NCI-H146 (cell line): ENCODE data around the gene WFS1.

Source experiments
- DNase-seq: peaks from one replicate; lab custom pipeline; 2025; lab: John Stamatoyannopoulos, UW

The WFS1 gene

DNA sequence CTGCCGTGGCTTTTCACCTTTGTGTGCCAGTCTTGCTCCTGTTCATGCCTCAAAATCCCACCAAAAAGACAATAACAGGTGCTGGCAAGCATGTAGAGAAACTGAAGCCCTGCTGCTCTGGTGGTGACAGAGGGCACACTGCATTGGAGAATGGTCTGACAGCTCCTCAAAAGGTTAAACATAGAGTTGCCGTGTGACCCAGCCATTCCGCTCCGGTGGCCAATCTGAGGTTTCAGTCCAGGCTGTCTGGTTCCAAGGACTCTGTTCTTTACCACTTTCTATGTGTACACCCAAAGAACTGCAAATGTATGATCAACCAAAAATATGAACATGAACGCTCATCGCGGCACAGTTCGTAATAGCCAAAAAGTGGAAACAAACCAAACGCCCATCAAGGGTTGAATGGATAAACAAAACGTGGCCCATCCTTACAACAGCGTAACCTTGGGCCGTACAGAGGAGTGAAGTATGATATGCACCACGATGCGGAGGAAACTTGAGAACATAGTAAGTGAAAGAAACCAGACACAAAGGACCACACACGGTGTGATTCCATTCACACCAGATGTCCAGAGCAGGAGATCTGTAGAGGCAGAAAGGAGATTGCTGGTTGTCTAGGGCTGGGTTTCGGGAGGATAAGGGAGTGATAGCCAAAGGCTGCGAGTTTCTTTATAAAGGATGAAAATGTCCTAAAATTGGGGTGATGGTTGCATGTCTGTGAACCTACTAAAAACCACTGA lies 33.6 kb upstream of the WFS1 start:
- no peak for DNase-seq

DNA sequence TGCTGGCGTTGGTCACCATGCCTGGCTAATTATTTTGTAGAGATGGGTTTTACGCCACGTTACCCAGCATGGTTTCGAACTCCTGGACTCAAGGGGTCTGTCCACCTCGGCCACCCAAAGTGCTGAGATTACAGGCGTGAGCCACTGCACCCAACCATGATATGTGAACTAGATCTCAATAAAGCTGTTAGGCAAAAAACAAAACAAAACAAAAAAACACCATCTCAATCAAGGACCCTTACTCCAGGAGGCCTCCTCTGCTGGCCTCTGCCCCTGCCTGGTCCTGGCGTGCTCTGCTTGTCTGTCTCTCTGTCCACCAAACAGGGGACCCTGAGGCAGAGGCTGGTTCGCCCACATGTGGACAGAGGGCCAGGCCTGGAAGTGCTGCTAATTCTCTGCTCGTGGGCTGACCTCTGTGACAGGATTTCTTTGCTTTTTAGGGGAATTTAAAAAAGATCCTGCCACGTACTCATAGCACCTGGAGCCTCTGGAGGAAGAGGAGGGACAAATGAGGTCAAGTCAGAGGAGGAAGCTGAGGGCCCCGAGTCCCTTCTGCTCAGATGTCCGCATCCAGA lies 32.7 kb upstream of the WFS1 start:
- no peak for DNase-seq

DNA sequence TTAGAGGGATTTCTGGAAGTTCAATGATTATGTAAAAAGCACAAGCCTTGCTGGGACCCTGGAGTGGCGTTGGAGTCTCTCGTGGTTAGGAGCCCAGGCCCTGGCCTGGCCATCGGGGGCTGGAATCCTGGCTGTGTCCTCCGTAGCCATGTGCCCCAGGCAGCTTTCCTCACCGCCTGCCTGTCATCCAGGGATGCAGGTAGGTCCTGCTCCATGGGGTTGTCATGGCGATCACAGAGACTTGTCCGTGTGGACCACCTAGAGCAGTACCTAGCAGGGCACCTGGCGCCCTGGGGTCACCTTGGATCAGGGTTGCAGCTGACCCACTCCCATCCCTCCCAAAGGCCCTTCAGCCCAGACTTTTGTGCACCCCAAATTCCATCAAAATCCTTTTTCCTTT lies 30.2 kb upstream of the WFS1 start:
- no peak for DNase-seq

DNA sequence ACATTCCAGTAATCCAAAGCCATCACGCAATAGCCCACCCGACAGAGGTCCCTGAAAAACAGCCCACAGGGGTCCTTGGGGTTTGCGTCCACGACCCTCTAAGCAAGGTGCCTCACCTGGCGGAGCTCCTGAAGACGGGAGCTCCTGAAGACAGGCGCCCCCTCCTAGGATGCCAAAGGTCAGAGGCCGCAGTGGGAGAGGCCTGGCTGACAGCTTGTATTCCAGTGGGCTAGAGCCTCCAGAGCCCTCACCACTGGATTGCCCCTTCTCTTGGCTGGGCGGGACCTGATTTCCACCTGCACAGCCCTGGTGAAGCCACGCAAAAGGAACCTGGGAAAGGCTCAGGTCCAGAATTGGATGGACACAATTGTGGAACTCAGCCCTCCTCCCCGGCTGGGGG lies 29.7 kb upstream of the WFS1 start:
- DNase-seq = no peak

DNA sequence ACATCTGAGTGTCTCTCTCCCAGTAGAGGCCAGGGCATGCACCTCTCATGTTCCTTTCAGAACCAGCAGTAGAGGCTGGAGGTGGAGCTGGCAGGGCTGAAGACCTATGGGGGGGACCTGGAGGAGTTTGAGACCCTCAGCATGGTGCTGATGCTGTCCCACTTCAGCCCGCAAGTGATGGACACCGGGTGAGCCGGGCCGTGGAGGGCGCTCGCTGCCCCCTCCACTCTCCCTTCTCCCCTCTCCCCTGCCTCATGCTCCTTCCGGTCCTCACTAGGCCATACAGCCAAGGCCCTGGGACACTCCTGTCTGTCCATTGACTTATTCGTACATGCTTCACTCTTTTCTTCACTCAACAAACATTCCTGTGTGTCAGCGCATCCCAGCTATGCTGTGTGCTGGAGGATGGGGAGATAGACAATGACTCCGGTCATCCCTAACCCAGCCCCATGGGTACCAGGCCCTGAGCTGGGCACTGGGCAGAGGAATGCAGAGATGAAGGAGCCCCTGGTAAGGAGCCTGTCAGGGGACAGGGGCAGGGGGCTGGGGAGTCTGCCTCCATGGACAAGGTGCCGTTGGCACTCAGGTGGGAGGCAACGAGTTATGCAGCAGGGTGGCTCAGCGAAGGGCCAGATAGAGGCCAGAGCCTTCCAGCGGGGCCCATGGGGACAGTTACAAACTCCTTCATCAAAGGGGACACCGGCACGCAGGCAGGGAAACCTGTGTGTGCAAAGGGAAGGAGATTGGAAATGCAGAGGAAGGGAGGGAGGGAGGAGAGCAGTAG lies 28.4 kb upstream of the WFS1 start:
- no peak for DNase-seq

DNA sequence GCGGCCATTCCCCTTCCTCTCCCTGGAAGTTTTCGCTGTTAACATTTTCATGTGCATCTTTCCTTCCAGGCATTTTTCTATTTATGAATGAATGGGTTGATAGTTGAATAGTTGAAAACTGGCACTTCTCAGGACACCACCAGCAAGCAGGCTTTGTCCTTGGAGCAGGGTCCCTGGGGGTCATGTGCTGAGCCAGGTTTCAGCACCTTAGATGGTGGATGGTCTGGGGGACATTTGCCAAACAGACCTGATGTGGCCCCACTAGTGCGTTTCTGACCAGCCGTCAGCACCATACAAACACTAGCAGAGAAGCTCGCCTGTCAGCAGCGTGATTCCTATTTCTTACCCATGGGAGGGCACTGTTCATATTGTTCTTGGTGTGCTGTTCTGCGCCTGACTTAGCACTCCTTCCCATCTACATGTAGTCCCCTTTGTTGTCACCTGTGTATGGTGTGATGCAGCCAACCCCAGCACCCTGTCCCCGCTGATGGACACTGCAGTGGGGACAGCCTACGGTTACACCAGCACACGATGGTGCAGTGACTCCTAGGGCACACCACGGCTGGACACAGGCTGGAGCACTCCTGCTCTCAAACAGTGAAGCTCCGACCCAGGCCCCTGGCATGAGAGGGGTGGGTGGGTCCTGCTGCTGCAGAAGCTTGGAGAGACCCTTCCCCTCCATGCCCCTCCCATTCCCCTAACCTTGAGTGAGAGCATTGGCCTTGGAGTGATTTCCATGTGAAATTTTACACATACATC lies 27.2 kb upstream of the WFS1 start:
- DNase-seq = no peak

DNA sequence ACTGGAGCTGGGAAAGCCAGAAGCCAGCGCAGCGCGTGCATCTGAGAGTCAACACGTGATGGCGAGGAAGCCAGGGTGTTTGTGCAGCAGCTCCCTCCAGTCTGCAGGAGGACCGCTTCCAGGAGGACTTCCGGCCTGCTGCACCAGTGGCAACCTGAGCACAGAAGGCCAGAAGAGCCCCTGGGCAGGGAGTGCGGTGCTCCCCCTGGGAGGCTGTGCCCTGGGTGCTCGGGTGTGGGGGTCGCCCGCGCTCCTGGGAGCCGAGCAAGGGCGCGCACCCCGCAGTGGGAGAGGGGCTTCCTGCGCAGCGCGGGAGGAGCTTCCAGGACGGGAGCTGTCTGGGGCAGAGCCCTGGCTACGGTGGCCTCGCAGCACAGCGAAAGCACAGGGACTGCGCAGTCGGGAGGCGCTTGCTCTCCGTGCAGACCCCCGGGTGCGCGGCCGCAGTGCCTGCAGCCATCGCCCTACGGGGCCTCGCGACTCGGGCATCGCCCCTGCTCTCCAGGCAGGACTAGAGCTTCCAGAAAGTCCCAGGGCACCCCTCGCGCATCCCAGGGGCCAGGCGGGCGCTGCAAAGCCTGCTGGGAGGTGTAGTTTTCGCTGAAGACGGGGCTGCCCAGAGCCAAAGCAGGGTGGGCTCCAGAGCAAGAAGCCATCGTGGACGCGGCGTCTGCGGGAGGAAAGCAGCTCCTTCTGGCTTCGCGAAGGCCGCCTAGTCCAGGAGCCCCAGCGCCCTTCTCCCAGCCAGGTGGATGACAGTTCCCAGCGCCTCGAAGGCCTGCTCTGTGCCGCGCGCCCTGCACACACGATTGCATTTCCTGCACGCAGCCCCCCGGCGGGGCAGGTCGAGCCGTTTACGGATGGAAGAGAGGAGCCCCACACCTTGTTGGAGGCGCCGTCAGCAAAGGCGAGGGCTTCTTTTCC lies 24.1 kb upstream of the WFS1 start:
- no peak for DNase-seq

DNA sequence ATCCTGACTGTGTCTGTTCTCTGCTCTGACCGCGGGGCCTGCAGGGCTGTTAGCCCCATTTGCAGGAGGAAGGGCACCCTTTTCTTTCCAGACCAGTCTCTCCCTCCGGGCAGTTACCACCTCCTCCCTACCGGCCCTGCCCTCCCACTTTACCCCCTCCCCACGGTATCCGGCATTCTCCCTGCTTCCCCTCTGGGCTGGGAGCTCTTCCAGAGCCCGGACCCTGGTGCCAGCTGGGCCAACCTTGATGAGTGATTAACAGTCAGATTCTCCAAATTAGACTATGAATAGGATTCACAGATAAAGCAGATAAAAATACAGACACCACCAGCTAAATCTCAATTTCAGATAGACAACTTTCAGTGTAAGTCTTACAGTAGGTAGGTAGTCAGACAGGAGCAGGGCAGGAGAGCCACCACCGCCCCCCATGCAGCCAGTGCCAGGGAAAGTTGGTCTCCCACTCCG lies 23.4 kb upstream of the WFS1 start:
- no peak for DNase-seq

DNA sequence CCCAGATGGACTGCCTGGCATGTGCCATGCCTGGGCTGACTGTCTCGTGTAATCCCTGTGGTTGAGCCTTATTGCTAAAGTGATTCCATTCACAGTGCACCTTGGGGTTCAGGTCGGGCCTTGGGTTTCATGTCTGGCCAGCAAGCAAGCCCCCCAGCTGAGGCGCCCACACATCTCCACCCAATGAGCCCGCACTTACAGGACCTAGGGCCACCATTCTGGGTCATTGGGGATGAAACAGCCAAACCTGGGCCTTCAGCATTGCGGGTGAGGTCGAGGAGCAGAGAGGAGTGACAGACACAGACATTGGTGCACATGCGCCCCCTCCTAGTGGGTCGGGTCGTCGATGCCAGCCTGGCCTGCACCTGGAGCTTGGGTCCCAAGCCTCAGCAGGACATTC lies 21.3 kb upstream of the WFS1 start:
- no peak for DNase-seq

DNA sequence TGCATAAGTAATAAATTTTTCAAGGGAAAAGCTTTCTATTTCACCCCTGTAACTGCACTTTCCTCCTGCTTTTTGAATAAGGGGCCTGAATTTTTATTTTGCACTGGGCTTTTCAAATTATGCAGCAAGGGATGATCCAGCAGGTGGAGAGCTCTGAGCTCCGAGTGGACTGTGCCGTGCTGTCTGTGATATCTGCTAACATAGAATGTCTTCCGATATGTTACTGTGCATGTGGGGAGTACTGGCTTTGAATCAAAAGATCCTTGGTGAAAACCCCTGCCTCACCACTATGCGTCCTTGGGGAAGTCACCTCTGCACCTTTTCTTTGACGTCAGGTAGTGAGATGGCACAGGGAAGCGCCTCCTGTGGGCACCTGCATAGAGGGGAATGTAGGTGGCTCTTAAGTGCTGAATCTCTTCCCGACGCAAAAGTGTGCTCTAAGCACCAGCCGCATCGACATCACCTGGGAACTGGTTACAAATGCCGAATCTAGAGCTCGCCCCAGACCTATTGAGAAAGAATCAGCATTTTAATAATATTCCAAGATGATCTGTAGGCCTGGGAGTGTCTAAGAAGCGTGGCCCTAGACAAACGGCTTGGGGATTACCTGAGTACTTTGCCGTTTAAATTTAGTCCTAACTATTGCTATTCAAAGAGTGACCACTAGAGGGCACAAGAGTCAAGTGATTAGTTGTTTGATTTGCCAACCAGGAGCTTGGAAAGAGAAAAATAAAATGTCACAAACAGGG lies 19.2 kb upstream of the WFS1 start:
- peak; percentile 71 for DNase-seq

DNA sequence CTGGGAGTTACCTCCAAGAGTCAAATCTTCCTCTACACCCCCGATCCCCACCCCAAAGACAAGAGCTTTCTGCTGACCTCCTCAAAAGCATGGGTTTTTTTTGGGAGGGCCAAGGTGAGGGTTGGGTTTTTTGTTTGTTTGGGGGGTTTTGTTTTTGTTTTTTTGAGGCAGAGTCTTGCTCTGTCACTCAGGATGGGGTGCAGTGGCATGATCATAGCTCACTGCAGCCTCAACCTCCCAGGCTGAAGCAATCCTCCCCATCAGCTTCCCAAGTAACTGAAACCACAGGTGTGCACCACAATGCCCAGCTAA lies 18.7 kb upstream of the WFS1 start:
- no peak for DNase-seq

DNA sequence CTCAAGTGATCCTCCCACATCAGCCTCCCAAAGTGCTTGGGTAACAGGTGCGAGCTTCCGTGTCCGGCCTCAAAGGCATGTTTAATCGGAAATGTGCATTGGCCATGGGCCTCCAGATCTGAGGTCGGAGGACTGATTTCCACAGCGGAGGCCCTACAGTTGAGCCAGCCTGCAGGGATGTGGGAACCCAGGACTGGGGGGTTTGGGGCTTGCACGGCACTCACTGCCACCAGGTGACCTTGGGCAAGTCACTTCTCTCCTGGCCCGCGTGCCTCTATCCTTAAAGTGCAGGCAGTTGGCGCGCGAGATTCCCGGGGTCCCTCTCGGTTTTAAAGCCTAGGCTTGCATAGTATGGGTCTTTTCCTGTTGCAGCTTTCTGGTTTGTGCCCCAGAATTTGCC lies 18.3 kb upstream of the WFS1 start:
- DNase-seq = no peak

DNA sequence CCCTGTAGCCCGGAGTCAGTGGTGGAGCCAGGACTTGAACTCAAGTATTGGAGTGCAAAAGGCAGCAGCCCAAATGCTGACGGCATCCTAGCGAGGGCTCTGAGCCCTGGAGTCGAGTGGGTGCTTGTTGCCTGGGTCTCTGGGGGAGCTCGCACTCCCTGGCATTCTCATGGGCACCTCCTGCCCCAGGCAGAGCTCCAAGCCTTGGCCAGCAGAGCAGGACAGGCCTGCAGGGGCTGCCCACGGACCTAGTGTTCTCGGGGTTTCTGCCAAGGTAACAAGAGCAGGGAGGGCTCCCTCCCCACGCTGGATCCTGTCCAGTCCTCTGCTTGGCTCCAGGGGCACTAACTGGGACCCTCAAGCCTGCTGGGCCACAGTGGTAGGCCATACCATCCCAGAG lies 17.6 kb upstream of the WFS1 start:
- DNase-seq = no peak

DNA sequence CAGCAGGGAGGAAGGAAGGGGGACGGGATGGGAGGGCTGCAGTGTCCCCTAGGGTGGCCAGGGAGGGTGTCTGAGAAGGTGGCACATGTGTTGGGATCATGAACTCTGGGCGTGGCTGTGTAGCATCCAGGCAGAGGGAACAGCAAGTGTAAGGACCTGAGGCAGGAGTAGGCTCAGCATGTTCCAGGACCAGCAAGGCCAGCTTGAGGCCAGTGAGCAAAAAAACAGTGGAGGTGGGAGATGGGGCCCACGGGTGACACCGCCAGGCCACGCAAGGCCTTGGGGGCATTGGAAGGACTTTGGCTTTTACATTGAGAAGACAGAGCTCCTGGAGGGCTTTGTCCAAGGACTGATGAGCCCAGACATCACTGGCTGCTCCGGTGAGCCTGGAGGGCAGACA lies 16.5 kb upstream of the WFS1 start:
- no peak for DNase-seq

DNA sequence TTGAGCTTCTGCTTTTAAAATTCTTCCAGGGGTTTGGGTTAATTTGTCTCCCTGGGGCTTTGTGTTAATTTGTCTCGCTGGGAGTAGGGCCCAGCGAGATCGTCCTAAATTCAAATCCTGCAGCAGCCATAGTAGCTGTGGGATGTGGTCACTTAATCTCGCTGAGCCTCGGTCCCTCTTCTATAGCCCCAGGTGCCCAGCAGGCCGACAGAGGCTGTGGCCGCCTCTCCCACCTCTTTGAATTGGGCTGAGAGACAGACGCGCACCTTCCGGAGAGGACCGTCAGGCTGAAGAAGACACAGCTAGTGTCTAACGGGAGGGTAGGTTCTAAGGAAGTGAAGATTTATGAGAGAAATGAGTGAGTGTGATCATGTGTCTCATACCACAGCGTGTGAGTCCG lies 15.7 kb upstream of the WFS1 start:
- no peak for DNase-seq

DNA sequence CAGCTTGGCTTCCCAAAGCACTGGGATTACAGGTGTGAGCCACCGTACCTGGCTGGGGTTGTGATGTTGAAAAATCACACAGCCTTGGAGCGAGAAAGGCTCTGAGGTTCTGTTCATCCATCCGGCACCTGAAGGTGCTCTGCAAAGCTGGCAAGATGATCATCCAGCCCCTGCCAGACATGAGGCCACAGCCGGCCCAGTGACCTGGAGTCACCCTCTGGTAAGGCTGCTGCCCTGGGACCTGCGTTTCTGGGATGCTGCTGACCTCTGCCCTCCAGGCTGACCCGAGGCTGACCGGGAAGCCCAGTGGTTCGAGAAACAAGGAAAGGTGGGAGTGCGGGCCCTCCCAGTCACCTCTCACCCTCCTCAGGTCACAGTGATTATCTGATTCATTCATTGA lies 13.5 kb upstream of the WFS1 start:
- DNase-seq = no peak

DNA sequence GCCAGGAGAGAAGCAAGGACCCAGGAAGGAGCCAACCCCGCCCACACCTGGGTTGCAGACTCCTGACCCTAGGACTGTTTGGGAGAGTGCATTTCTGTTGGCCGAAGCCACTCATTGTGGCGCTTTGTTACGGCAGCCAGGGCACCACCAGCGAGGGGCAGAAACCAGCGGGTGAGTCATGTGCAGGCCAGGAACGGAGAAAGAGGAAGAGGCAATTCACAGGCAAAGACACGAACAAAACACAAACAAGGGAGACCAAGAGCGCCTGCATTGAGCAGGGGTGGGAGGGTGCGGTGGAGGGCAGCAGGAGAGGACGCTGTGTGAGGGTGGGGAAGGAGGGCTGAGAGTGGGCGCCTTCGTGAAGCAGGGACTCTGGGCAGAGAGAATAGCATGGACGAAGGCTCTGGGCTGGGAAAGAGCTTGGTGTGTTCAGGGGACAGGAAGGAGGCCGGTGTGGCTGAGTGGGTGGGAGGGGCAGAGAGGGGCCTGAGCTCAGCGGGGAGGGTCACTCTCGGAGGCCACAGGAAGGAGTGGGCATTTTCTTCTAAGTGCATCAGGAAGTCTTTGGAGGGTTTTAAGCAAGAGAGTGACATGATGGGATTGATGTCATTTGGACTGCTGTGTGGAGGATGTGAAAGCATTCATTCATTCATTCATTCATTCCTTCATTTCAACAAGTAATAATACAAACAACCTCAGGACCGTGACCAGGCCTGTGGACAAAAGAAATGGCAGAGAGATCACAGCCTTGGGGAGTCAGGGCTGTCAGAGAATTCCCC lies 12.2 kb upstream of the WFS1 start:
- DNase-seq = no peak

DNA sequence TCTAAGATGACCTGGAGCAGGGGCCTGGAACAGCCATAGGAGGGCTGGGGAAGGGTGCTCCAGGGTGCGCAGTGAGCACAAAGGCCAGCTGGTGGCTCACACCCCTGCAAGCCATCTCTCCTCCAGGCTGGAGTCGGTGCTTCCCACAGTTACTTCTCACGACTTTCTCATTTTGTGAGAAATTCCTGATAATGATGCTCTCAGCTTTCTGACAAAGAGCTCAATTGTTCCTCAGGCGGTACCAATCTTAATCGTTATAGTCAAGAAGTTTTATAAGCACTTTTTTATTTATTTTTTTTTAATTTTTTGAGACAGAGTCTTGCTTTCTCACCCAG lies 11.7 kb upstream of the WFS1 start:
- no peak for DNase-seq

DNA sequence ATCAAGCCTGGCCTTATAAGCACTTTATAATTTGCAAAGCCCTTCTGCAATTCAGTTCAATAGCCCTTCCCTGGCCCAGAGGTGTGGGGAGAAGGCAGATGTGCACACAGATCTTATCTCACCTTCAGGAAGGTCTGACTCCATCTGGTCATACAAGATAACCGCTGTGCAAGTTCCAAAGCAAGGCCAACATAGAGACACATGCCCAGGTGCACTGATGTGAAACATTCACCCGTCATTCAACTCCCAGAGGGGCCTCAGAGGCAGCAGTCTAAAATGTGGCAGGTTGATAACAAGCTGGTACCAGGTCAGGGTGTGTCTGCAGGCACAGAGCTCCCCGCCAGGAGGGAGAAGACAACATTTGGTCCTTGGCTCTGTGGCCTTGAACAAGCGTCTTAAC lies 10.9 kb upstream of the WFS1 start:
- DNase-seq = peak; percentile 18

DNA sequence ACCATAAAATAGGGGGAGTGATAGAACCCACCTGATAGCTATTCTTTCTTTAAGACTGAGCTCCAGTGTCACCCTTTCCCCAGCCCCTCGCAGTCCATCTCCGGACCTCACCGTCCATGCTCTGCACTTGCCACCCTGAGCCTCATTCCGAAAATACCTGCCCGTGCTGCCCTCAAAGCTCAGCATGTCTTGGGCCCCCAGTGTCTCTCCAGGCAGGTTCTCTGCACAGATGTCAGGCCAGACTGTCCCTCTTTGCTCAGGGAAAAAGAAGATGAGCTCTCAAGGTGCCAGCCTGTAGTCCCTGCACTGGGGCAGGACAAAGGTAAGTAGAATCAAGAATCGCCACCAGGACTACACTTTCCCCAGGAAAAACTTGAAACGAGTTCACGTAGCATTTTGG lies 9.8 kb upstream of the WFS1 start:
- no peak for DNase-seq
